Liver (tissue), 9 donors: ENCODE results near the gene BTN2A1. TPM values are rescaled to one million over a fixed set of nuclear protein-coding genes. Genes with fewer than 3 reads are reported as not detected.

Source experiments
- DNase-seq: peaks from one replicate; pipeline ENCODE4 v3.0.0-alpha.2; 2017; ENCODE audit warnings: low spot score
- H3K27ac ChIP-seq, 2 donors: one replicate each; pipeline ENCODE4 v1.7.0; 2013; ENCODE audit warnings: inconsistent platforms in 2 of 2, low read length in 2 of 2, control low read depth in 1 of 2, low read depth in 1 of 2, mild to moderate bottlenecking in 1 of 2
- H3K27me3 ChIP-seq, 4 donors: one replicate each; pipeline versions ENCODE4 v1.6.1 to v1.7.0; 2013; ENCODE audit warnings: low read length in 3 of 4, inconsistent platforms in 1 of 4, mild to moderate bottlenecking in 1 of 4, moderate library complexity in 1 of 4; ENCODE audit not compliant: control insufficient read depth in 4 of 4, insufficient read depth in 4 of 4
- H3K36me3 ChIP-seq, 4 donors: one replicate each; pipeline versions ENCODE4 v1.6.1 to v1.7.0; 2013; ENCODE audit warnings: low read length in 3 of 4, mild to moderate bottlenecking in 3 of 4, low read depth in 1 of 4, moderate library complexity in 1 of 4; ENCODE audit not compliant: control insufficient read depth in 4 of 4, insufficient read depth in 3 of 4
- H3K4me1 ChIP-seq, 4 donors: one replicate each; pipeline versions ENCODE4 v1.6.1 to v1.7.0; 2013; ENCODE audit warnings: low read length in 3 of 4, mild to moderate bottlenecking in 3 of 4, moderate library complexity in 1 of 4; ENCODE audit not compliant: control insufficient read depth in 4 of 4, insufficient read depth in 4 of 4
- H3K4me3 ChIP-seq, 3 donors: one replicate each; pipeline versions ENCODE4 v1.6.1 to v1.7.0; 2013; ENCODE audit warnings: low read length in 3 of 3, control low read depth in 1 of 3, low read depth in 1 of 3, mild to moderate bottlenecking in 1 of 3
- H3K9ac ChIP-seq, 2 donors: one replicate each; pipeline ENCODE4 v1.7.0; 2013; ENCODE audit warnings: low read length in 2 of 2, mild to moderate bottlenecking in 2 of 2, moderate library complexity in 2 of 2, control low read depth in 1 of 2, low read depth in 1 of 2
- H3K9me3 ChIP-seq, 4 donors: one replicate each; pipeline versions ENCODE4 v1.6.1 to v1.7.0; 2013; ENCODE audit warnings: low read length in 3 of 4; ENCODE audit not compliant: control insufficient read depth in 4 of 4
- ATF3 ChIP-seq: IDR thresholded peaks from 2 replicates; pipeline ENCODE4 v1.6.1; 2016; ENCODE audit warnings: antibody characterized with exemption
- CTCF ChIP-seq: fragments of 150-350 bp; IDR thresholded peaks from 2 replicates; pipeline ENCODE4 v1.5.1; 2017; ENCODE audit warnings: improper control_type of control experiment, low read depth, low read length; ENCODE audit not compliant: missing input control
- EGR1 ChIP-seq, 2 donors: IDR thresholded peaks; 2 replicates each; pipeline ENCODE4 v1.6.1; 2016 to 2018; ENCODE audit warnings: antibody characterized with exemption in 2 of 2, low read depth in 2 of 2
- FOXA1 ChIP-seq: IDR thresholded peaks from 2 replicates; pipeline ENCODE4 v1.6.1; 2016; ENCODE audit warnings: antibody characterized with exemption
- FOXA2 ChIP-seq: IDR thresholded peaks from 2 replicates; pipeline ENCODE4 v1.6.1; 2016; ENCODE audit warnings: antibody characterized with exemption
- GABPA ChIP-seq, 2 donors: IDR thresholded peaks in 1 of 2; conservative IDR thresholded peaks in 1 of 2; 2 replicates each; pipeline ENCODE4 v1.6.1; 2016; ENCODE audit warnings: antibody characterized with exemption in 2 of 2, mild to moderate bottlenecking in 1 of 2, moderate library complexity in 1 of 2
- HNF4A ChIP-seq, 2 donors: conservative IDR thresholded peaks; 2 replicates each; pipeline ENCODE4 v1.6.1; 2016; ENCODE audit warnings: antibody characterized with exemption in 2 of 2, mild to moderate bottlenecking in 2 of 2
- HNF4G ChIP-seq: IDR thresholded peaks from 2 replicates; pipeline ENCODE4 v1.6.1; 2016; ENCODE audit warnings: antibody characterized with exemption
- JUND ChIP-seq, 2 donors: IDR thresholded peaks; 2 replicates each; pipeline ENCODE4 v1.6.1; 2016; ENCODE audit warnings: antibody characterized with exemption in 2 of 2
- NR2F2 ChIP-seq: IDR thresholded peaks from 2 replicates; pipeline ENCODE4 v1.6.1; 2016; ENCODE audit warnings: antibody characterized with exemption
- RAD21 ChIP-seq, 2 donors: IDR thresholded peaks; 2 replicates each; pipeline ENCODE4 v1.6.1; 2016; ENCODE audit warnings: antibody characterized with exemption in 2 of 2, mild to moderate bottlenecking in 2 of 2
- REST ChIP-seq: IDR thresholded peaks from 2 replicates; pipeline ENCODE4 v1.6.1; 2016; ENCODE audit warnings: antibody characterized with exemption, mild to moderate bottlenecking
- RXRA ChIP-seq, 2 donors: IDR thresholded peaks; 2 replicates each; pipeline ENCODE4 v1.6.1; 2017 to 2018; ENCODE audit warnings: antibody characterized with exemption in 2 of 2, mild to moderate bottlenecking in 1 of 2
- SP1 ChIP-seq: IDR thresholded peaks from 2 replicates; pipeline ENCODE4 v1.6.1; 2018; ENCODE audit warnings: antibody characterized with exemption, mild to moderate bottlenecking
- TAF1 ChIP-seq: conservative IDR thresholded peaks from 2 replicates; pipeline ENCODE4 v1.6.1; 2016; ENCODE audit warnings: antibody characterized with exemption, mild to moderate bottlenecking
- YY1 ChIP-seq: IDR thresholded peaks from 2 replicates; pipeline ENCODE4 v1.6.1; 2016; ENCODE audit warnings: antibody characterized with exemption, mild to moderate bottlenecking
- ZBTB33 ChIP-seq: IDR thresholded peaks from 2 replicates; pipeline ENCODE4 v1.6.1; 2016; ENCODE audit warnings: antibody characterized with exemption
- WGBS: extraction: QIAGEN DNeasy Blood & Tissue Kit; methylation state at CpG from one replicate; pipeline ENCODE4 v1.1.7; 2013; 5-methylcytosine and 5-hydroxymethylcytosine counted together
- polyA plus RNA-seq, 2 donors: library from polyadenylated mRNA; stranded (reverse) in 1 of 2; unstranded in 1 of 2; fragments of 200-250 nt in 1 of 2; fragments of >200 nt in 1 of 2; fragmentation: Nextera tagmentation in 1 of 2; extraction: Ambion mirVana in 1 of 2; gene quantifications; one replicate each; pipeline versions ENCODE4 v1.2.1 to v1.2.3, GENCODE V29; 2013 to 2015
- total RNA-seq, 2 donors: library from RNA; depleted of rRNA; stranded (reverse); fragments of >200 nt; gene quantifications; one replicate each; pipeline ENCODE4 v1.2.3, GENCODE V29; 2014
- TF ChIP-seq, protein P1 (sequence below): IDR thresholded peaks from 2 replicates; pipeline ENCODE4 v1.6.1; 2016; ENCODE audit warnings: antibody characterized with exemption
- donor health status: healthy.
- donor health status: healthy.
- donor health status: healthy.
- donor health status: healthy.
- donor health status: healthy.

Gene BTN2A1
- total and polyA plus RNA-seq, 4 donors = 2.7 to 5.9 (median 5.2) TPM

DNA sequence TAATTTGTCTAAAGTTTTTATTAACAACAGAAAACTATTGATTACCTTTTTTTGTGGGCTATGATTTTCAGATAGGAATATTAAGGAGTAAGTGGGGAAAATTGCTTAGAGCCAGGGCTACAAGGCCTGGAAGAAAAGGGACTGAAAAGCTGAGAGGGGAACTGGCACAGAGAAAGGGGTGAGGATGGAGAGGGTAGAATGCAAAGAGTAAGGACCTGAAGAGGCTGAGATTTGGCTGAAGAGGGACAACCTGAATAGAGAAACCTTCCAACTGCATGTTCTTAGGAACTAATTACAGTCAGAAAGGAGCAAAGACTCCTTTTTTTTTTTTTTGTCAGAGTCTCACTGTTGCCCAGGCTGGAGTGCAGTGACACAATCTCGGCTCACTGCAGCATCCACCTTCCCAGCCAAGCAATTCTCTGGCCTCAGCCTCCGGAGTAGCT is 16.7 kb downstream of the BTN2A1 start:
- H3K4me3 ChIP-seq = peak overlapping the region; percentile 52 to 85 (median 83)
- no peak for DNase-seq
- H3K36me3 ChIP-seq = no peaks in the 10 kb centered on the region
- peaks cover 3 to 10% (median 7%) of the 10 kb centered on the region in 4 donors for H3K4me1 ChIP-seq
- no peaks in the 10 kb centered on the region for H3K27me3 ChIP-seq
- WGBS = 56% methylated on average over 2 of the region's 2 CpGs
- no peak for TF ChIP-seq HNF4G
- no peak for TF ChIP-seq ATF3
- no peak for TF ChIP-seq FOXA2
- no peak for TF ChIP-seq ZBTB33
- TF ChIP-seq FOXA1 = no peak
- no peak for TF ChIP-seq REST
- TF ChIP-seq NR2F2 = no peak
- TF ChIP-seq GABPA (IDR thresholded peaks at IDR 0.05 in 1 of 2, conservative IDR thresholded peaks at IDR 0.05 in 1 of 2) = peak in 1 of 2 donors; percentile 9
- no peak for TF ChIP-seq TAF1
- no peak for TF ChIP-seq RXRA (IDR thresholded peaks at IDR 0.05)
- TF ChIP-seq YY1 = peak; percentile 49
- TF ChIP-seq SP1 = no peak
- no peak for TF ChIP-seq EGR1 (IDR thresholded peaks at IDR 0.05; ENCODE audit: low read depth in 2 of 2)
- peak in 1 of 2 donors; percentile 10 for TF ChIP-seq JUND (IDR thresholded peaks at IDR 0.05)
- TF ChIP-seq RAD21 (IDR thresholded peaks at IDR 0.05) = no peak
- TF ChIP-seq CTCF = no peak
- TF ChIP-seq, protein P1, sequence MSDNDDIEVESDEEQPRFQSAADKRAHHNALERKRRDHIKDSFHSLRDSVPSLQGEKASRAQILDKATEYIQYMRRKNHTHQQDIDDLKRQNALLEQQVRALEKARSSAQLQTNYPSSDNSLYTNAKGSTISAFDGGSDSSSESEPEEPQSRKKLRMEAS = no peak
- TF ChIP-seq HNF4A (conservative IDR thresholded peaks at IDR 0.05) = no peak
- peaks cover 0 to 3% (median 0%) of the 10 kb centered on the region in 4 donors for H3K9me3 ChIP-seq
- H3K27ac ChIP-seq = peak overlapping the region; percentile 94 to 95
- H3K9ac ChIP-seq = peak overlapping the region; percentile 70 to 99
